H1 (cell line): ENCODE measurements around the gene MRAP2.

Experiments used
- CBX8 ChIP-seq: fragments of 300-800, 300-1000 bp; sonication (generic); IDR thresholded peaks from 2 replicates; pipeline ENCODE4 v1.7.1; 2016; ENCODE audit warnings: low read depth, low read length, borderline replicate concordance
- CTCF ChIP-seq, 3 experiments: IDR thresholded peaks; 1 replicate in 2 of 3; 2 replicates in 1 of 3; pipeline versions ENCODE4 v1.5.1 to v1.6.1; 2011; ENCODE audit warnings: low read length in 3 of 3, mild to moderate bottlenecking in 3 of 3, inconsistent platforms in 2 of 3, low read depth in 1 of 3, moderate library complexity in 1 of 3; ENCODE audit not compliant: insufficient read depth in 1 of 3; ENCODE audit errors: control extremely low read depth in 1 of 3
- HDAC6 ChIP-seq: IDR thresholded peaks from one replicate; pipeline ENCODE4 v1.7.1; 2012; ENCODE audit warnings: low read depth, mild to moderate bottlenecking, inconsistent platforms, low read length, moderate library complexity
- POLR2AphosphoS5 ChIP-seq: IDR thresholded peaks from 2 replicates; pipeline ENCODE4 v1.6.1; 2011; ENCODE audit warnings: low read depth, low read length

- TF ChIP-seq CBX8 (no peak), CTCF (IDR thresholded peaks at IDR 0.05; ENCODE audit: control extremely low read depth in 1 of 3, insufficient read depth in 1 of 3, low read depth in 1 of 3, low read length in 3 of 3) (no peak), HDAC6 (no peak), POLR2AphosphoS5 (no peak)
Measured at GRCh38 chr6:84046755-84047154, 13.2 kb downstream of the MRAP2 start.
